Measurements from ENCODE around the gene HOOK2.

The HOOK2 gene

GRCh38 chr19:12722566-12723380, 52.6 kb downstream of the HOOK2 start:
- Histone ChIP-seq H3K4me1 (ENCODE audit: control insufficient read depth, low read length) (peaks cover 40% of the 10 kb centered on the region), H3K4me2 (ENCODE audit: low read length) (peak overlapping the region; percentile 98), H3F3A (ENCODE audit: control insufficient read depth, insufficient read depth) (peaks cover 9% of the 10 kb centered on the region), H3K27ac (ENCODE audit: low read depth, low read length) (peak overlapping the region; percentile 78), H3K27me3 (ENCODE audit: control insufficient read depth, low read length) (no peaks in the 10 kb centered on the region), H3K79me2 (ENCODE audit: control insufficient read depth, low read length) (peaks cover 72% of the 10 kb centered on the region), H3K4me3 (ENCODE audit: low read length) (peak overlapping the region; percentile 96), H3K9me2 (replicated peaks; ENCODE audit: control insufficient read depth, low read length) (no peaks in the 10 kb centered on the region), H4K20me1 (ENCODE audit: control insufficient read depth, insufficient read depth, low read depth, low read length) (peaks cover 10% of the 10 kb centered on the region; the same call in 1 of the 2 replicates), H3K9me3 (ENCODE audit: control insufficient read depth, insufficient read depth, low read length) (no peaks in the 10 kb centered on the region), H3K36me3 (ENCODE audit: control insufficient read depth, low read length) (peaks cover 57% of the 10 kb centered on the region)
- no peak for TF ChIP-seq CTCF (IDR thresholded peaks at IDR 0.05; ENCODE audit: low read depth, low read length, poor library complexity, severe bottlenecking)
- TF ChIP-seq EZH2phosphoT487 (IDR thresholded peaks at IDR 0.05; ENCODE audit: borderline replicate concordance, low read length), result no peak

- H3K27ac ChIP-seq (ENCODE audit: low read depth, low read length), result peak overlapping the region; percentile 78
- H3K9me3 ChIP-seq (ENCODE audit: control insufficient read depth, insufficient read depth, low read length), result no peaks in the 10 kb centered on the region
- peaks cover 32% of the 10 kb centered on the region for H3K4me1 ChIP-seq (ENCODE audit: control insufficient read depth, low read length)
- H3K36me3 ChIP-seq (ENCODE audit: control insufficient read depth, low read length), result peaks cover 63% of the 10 kb centered on the region
- no peaks in the 10 kb centered on the region for H3K9me2 ChIP-seq (replicated peaks; ENCODE audit: control insufficient read depth, low read length)
- H4K20me1 ChIP-seq (ENCODE audit: control insufficient read depth, insufficient read depth, low read depth, low read length), result peaks cover 14% of the 10 kb centered on the region; the same call in 1 of the 2 replicates
- peaks cover 80% of the 10 kb centered on the region for H3K79me2 ChIP-seq (ENCODE audit: control insufficient read depth, low read length)
- H3F3A ChIP-seq (ENCODE audit: control insufficient read depth, insufficient read depth), result peaks cover 9% of the 10 kb centered on the region
- H3K27me3 ChIP-seq (ENCODE audit: control insufficient read depth, low read length), result no peaks in the 10 kb centered on the region
- H3K4me3 ChIP-seq (ENCODE audit: low read length), result peak overlapping the region; percentile 96
- peak overlapping the region; percentile 98 for H3K4me2 ChIP-seq (ENCODE audit: low read length)
- TF ChIP-seq EZH2phosphoT487 (IDR thresholded peaks at IDR 0.05; ENCODE audit: borderline replicate concordance, low read length) (no peak), CTCF (IDR thresholded peaks at IDR 0.05; ENCODE audit: low read depth, low read length, poor library complexity, severe bottlenecking) (no peak)
Observed at GRCh38 chr19:12721656-12722565, 53.4 kb downstream of the HOOK2 start.

- Histone ChIP-seq H3K27ac (ENCODE audit: low read depth, low read length) (peak overlapping the region; percentile 78), H3K27me3 (ENCODE audit: control insufficient read depth, low read length) (no peaks in the 10 kb centered on the region), H3F3A (ENCODE audit: control insufficient read depth, insufficient read depth) (peaks cover 3% of the 10 kb centered on the region; the same call in 1 of the 2 replicates), H3K9me3 (ENCODE audit: control insufficient read depth, insufficient read depth, low read length) (no peaks in the 10 kb centered on the region), H3K36me3 (ENCODE audit: control insufficient read depth, low read length) (peaks cover 66% of the 10 kb centered on the region), H3K4me2 (ENCODE audit: low read length) (peak overlapping the region; percentile 98), H3K79me2 (ENCODE audit: control insufficient read depth, low read length) (peaks cover 85% of the 10 kb centered on the region), H3K9me2 (replicated peaks; ENCODE audit: control insufficient read depth, low read length) (no peaks in the 10 kb centered on the region), H3K4me1 (ENCODE audit: control insufficient read depth, low read length) (peaks cover 23% of the 10 kb centered on the region), H4K20me1 (ENCODE audit: control insufficient read depth, insufficient read depth, low read depth, low read length) (peaks cover 14% of the 10 kb centered on the region; the same call in 1 of the 2 replicates), H3K4me3 (ENCODE audit: low read length) (peak overlapping the region; percentile 96)
- TF ChIP-seq EZH2phosphoT487 (IDR thresholded peaks at IDR 0.05; ENCODE audit: borderline replicate concordance, low read length) (no peak), CTCF (IDR thresholded peaks at IDR 0.05; ENCODE audit: low read depth, low read length, poor library complexity, severe bottlenecking) (no peak)
Observed at GRCh38 chr19:12720851-12721655, 54.3 kb downstream of the HOOK2 start.
